SIG-M5 treated with dmso at 0.1 percent for 504 hours (cell line): ENCODE measurements around the gene OR4C45.
"Not testable (repeated sequence)": the region's sequence is repeated elsewhere in the genome, so short reads cannot be mapped to it uniquely, and the experiment has no call there.

ENCODE experiments used
- DNase-seq: peaks from one replicate; lab custom pipeline; 2025; ENCODE audit not compliant: unreplicated experiment; lab: John Stamatoyannopoulos, UW

The OR4C45 gene

GRCh38 chr11:50032574-50032973 lies at the start of gene OR4C45:
Gene OR4C45, plus strand, starts transcription at chr11:50032874.
- DNase-seq, result no peak

GRCh38 chr11:49995565-49995964 lies 37.1 kb upstream of the OR4C45 start:
- DNase-seq, result peak; percentile 39

GRCh38 chr11:50030193-50030592 lies 2.5 kb upstream of the OR4C45 start:
- DNase-seq, result no peak

GRCh38 chr11:50036239-50036638 lies 3.6 kb downstream of the OR4C45 start:
- DNase-seq, result not testable (repeated sequence)

GRCh38 chr11:50037251-50037650 lies 4.6 kb downstream of the OR4C45 start:
- no peak for DNase-seq

- no peak for DNase-seq
Observed at GRCh38 chr11:50044647-50045046, 12.0 kb downstream of the OR4C45 start.

GRCh38 chr11:50063056-50063455 lies 30.4 kb downstream of the OR4C45 start:
- not testable (repeated sequence) for DNase-seq

- DNase-seq, result no peak
Observed at GRCh38 chr11:50070389-50070788, 37.7 kb downstream of the OR4C45 start.

GRCh38 chr11:50071584-50072225 lies 39.0 kb downstream of the OR4C45 start:
- no peak for DNase-seq

- no peak for DNase-seq
Observed at GRCh38 chr11:50072226-50073112, 39.8 kb downstream of the OR4C45 start.

GRCh38 chr11:50073113-50074105 lies 40.7 kb downstream of the OR4C45 start:
- no peak for DNase-seq

GRCh38 chr11:50074161-50074560 lies 41.5 kb downstream of the OR4C45 start:
- DNase-seq, result no peak

- DNase-seq, result peak; percentile 56
Observed at GRCh38 chr11:50075856-50076255, 43.2 kb downstream of the OR4C45 start.

GRCh38 chr11:50077526-50077925 lies 44.9 kb downstream of the OR4C45 start:
- DNase-seq, result no peak

GRCh38 chr11:50078001-50078400 lies 45.3 kb downstream of the OR4C45 start:
- no peak for DNase-seq

- not testable (repeated sequence) for DNase-seq
Observed at GRCh38 chr11:50078946-50079345, 46.3 kb downstream of the OR4C45 start.

GRCh38 chr11:50080256-50080655 lies 47.6 kb downstream of the OR4C45 start:
- DNase-seq, result no peak
